GM18526 (cell line): ENCODE measurements around the gene GALNTL6.

Source experiments
- POLR2A ChIP-seq: IDR thresholded peaks from 3 replicates; pipeline ENCODE4 v1.6.1; 2011; ENCODE audit not compliant: insufficient read length; ENCODE audit errors: extremely low read depth

GALNTL6 gene

GRCh38 chr4:171956678-171957077 is 143.5 kb downstream of the GALNTL6 start:
- no peak for TF ChIP-seq POLR2A

GRCh38 chr4:171962110-171962509 is 148.9 kb downstream of the GALNTL6 start:
- no peak for TF ChIP-seq POLR2A

DNA sequence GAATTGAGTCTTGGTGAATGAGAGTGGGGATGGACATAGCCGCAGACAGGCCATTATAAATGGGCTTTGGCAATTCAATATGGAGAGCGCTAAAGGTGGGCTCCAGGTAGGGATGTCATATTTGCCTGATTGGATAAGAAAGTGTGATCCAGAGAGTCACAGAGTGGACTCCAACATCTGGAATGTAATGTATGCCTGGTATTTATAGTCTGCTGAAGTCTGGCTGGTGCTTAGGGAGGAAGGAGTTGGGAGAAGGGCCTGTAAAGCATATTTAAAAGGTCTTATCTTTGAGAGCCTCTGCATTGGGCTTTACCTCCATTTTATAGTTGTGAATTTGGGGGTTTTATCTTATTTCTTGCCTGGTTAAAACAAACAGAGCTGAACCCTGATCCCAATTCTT is 153.2 kb downstream of the GALNTL6 start:
- TF ChIP-seq POLR2A = no peak

DNA sequence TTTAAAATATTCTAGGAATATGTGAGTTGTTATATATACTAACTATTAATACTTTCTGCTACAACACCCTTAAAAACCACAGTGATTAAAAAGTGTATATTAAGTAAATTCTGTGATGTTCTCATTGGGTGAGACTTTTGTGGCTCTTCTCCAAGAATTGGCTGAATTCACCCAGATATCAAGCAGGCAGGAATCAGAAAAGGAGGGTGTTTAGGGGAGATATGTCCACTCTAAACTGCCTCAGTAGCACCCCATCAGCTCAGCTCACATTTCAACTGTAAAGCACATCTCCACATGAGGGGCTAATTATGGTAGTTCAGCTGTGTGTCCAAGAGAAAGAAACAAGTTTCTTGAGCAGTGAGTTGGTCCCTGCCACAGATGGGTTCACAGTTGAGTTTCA is 165.0 kb downstream of the GALNTL6 start:
- TF ChIP-seq POLR2A = no peak

DNA sequence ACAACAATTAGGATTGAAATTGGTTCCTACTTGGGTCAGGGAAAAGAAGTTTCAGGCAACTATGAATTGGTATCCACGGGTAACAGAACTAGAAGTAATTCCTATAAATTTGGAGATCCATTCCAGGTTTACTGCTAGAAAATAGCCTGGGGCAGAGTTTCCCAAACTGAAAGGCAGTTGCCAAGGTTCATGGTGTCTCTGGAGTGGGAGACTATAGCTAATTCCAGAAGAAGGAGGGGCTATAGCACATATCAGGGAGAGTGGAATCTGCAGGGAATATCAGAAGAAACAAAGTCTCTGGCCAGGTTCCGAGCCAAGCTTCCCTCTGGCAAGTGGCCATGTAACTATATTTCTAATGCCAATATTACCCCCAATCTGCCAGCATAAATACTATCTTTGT is 166.3 kb downstream of the GALNTL6 start:
- TF ChIP-seq POLR2A = no peak

DNA sequence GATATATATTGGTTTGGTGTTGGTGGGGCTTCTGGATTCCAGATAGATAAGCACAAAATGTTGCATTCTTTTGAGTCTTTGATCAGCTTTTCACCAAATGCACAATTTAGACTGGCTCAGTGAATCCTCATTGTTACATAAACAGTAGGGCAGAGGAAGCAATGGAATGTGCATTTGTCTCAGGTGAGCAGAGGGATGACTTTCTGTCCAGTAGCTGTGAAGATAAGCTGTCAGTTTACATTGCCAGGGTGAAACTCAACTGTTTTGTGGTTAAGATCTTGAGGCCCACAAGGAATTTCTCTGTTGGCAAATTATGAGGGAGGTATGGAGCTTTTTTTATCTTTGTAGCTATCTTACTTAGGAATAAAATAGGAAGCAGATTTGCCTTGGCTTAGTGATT is 168.0 kb downstream of the GALNTL6 start:
- TF ChIP-seq POLR2A = no peak

DNA sequence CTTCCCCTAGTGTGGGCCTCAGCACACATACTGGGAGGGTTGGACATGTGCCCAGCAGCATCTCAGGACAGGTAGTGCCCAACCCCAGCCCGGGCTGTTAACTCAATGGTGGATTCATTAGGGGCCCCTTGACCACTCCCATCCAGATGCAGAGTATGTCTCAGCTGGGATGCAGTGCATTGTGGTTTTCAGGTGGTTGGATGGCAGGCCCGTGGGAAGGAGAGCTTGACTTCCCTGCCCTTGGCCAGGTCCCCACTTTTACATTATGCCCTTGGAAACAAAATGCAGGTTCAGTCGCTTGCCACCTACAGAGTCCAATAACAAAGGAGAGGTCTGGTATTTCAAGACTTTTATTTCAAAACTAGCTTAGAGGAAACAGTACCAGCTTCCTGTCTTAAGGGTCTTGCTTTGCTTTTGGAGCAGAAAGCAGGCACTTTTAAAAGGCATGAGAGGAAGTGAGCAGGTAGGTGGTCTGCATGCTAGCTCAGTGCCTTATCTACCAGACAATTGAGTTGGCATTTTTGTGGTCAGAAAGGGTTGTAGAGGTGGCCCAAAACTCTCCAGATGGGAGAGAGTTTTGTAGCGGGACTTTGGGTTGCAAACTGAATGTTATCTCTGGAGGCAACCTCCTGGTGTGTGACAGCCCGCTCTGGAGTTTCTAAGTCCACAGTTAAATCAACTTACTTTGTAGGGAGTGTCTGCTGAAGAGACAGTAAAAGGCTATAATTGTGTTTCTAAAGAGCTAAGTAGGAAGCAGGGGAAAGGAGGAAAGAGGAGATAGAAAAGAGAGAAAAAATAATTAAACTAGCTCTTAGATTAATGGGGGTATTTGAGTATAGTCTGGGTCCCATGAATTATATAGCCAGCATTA is 171.0 kb downstream of the GALNTL6 start:
- TF ChIP-seq POLR2A = no peak

- no peak for TF ChIP-seq POLR2A
Observed at GRCh38 chr4:171985129-171985528, 171.9 kb downstream of the GALNTL6 start.

- TF ChIP-seq POLR2A = no peak
Observed at GRCh38 chr4:171993247-171993646, 180.0 kb downstream of the GALNTL6 start.

GRCh38 chr4:172007889-172008288 is 194.7 kb downstream of the GALNTL6 start:
- TF ChIP-seq POLR2A = no peak

DNA sequence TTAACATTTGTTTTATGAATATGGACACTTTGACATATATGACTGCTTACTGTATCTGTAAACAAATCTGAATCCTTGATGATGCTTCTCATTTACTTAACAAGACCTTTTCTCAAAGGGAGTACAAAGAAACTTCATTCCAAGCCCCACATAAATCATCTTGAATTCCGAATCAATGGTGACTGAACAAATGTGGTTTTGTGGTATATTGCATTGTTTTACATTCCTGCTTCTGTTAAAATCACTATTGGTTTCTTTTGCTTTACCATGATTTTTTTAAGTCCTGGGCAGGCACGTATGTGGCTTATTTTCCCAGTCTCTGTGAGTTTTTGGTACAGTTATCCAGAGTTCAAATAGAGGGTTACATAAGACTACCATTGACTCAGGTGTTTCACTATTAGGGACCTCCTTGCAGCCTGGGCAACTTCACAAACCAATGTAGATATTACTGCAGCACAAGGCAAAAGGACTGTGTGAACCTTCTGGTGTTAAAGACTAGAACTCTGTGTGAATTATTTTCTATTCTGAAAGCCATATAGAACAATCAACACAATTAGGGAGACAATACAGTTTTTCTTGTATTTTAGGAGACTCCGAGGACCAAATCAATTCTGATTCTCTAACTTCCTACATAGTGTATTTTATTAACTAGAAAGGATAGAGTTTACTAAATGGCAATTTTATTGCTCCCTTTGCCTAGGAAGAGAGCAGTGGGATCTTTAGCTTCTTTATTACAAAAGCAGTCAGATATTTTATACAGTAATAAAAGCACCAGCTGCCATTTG is 196.4 kb downstream of the GALNTL6 start:
- TF ChIP-seq POLR2A = no peak

DNA sequence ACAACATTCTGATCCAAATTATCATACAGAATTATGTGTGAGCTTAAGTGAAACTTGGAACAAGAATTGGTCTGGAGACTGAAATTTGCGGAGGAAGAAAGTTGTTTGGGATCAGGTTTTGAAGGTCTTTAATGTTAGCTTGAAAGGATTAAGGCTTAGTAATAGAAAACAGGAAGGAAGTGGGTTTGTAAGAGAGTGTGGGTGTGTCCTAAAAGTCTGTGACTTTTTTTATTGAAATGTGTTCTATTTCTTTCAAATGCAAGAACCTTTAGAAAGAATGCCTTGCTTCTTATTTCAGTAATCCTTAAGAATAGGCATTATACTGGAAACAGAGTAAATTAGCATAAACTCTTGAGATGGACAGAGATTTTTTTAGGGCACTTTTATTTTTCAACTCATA is 198.0 kb downstream of the GALNTL6 start:
- TF ChIP-seq POLR2A = no peak

DNA sequence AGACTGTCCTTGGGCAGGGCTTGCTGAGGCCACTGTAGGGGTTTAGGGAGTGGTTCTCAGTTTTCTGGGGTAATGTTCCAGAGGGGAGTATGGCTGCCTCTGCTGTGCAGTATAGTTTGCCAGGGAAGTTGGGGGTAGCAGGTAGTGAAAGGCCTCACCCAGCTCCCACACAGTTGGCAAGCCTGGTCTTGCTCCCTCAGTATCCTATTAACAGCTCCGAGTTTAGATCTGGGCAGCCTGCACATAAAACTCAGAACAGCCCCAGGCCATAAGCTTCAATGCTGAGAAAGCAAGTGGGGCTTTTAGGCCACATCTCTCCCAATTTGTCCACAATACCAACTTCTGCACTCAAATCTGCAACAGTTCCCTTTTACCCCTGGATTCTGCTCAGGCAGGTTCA is 205.2 kb downstream of the GALNTL6 start:
- no peak for TF ChIP-seq POLR2A

DNA sequence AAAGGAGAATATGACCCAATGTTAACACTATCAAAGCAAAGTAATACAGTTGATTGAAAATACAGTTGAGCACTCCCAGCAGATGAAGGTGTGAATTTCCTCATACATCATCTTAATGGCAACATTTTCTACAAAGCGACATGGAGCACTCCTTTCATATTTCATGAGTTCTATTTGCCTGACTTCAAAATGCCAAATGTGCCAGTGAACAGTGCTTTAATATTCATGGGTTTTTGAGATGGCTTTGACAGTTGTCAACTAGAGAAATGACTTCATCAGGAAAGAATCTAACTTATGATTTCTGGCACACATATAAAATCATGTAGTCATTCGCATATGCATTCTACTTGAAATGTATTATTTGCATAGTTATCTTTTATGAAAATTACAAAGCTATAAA is 222.4 kb downstream of the GALNTL6 start:
- TF ChIP-seq POLR2A = no peak

DNA sequence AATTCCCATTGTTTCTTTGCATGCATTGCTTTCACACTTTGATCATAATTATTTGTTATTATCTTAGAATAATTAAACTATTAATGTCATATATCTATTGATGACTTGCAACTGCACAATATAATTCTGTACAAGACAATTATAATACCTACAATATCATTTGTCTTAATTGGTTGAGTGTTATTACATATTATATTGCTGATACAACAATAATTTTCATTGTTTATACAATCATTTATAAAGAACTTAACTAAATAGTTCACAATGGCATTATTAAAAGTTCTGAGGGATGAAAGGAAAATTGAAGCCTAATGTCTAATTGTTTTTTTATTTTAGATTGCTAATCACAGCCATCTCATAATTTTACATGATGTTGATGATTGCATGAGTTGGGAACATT is 227.6 kb downstream of the GALNTL6 start:
- no peak for TF ChIP-seq POLR2A

DNA sequence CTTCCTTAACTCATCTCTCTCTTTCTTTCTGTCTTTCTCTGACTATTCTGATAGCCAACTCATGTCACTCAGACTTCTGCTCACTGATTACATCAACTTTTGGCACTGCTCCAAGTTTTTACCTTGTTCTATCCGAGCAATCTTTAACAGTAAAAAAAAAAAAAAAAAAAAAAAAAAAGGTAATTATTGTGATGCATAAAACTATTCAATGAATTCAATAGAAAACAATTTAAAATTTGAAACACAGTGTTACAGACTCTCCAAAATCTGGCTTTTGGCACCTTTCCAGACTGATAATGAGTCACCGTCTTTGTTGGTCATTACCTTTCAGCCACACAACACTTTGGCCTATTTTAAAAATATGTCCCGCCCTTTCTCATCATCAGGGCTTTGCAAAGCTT is 229.5 kb downstream of the GALNTL6 start:
- TF ChIP-seq POLR2A = no peak
